Mucosa of descending colon (tissue), 3 donors: Measurements from ENCODE around the gene OR2B2. TPM values are rescaled to one million over a fixed set of nuclear protein-coding genes. Genes with fewer than 3 reads are reported as not detected.

Source experiments
- ATAC-seq: fragments of 200-7000 bp; cut with Tn5 transposase; one replicate; pipeline ENCODE4 v1.9.1; 2020; ENCODE audit warnings: mild to moderate bottlenecking, moderate library complexity
- DNase-seq, 3 donors: peaks; one replicate each; pipeline ENCODE4 v3.0.0-alpha.2; 2020
- H3K36me3 ChIP-seq: fragments of 200-600 bp; one replicate; pipeline ENCODE4 v1.8.0; 2021; ENCODE audit warnings: low read depth, mild to moderate bottlenecking
- H3K4me1 ChIP-seq: fragments of 200-600 bp; one replicate; pipeline ENCODE4 v1.8.0; 2021; ENCODE audit warnings: low read depth, mild to moderate bottlenecking
- H3K4me3 ChIP-seq: fragments of 200-600 bp; one replicate; pipeline ENCODE4 v1.8.0; 2021; ENCODE audit warnings: mild to moderate bottlenecking
- H3K9me3 ChIP-seq: fragments of 200-600 bp; one replicate; pipeline ENCODE4 v1.8.0; 2021; ENCODE audit warnings: mild to moderate bottlenecking
- CTCF ChIP-seq: fragments of 200-600 bp; IDR thresholded peaks from one replicate; pipeline ENCODE4 v1.8.0; 2022; ENCODE audit warnings: antibody characterized with exemption, mild to moderate bottlenecking
- intact Hi-C, 2 donors: fragments of 100-400 bp; cut with DNase I in 1 of 2; cut with micrococcal nuclease in 1 of 2; formaldehyde crosslinking; loops; one replicate each; pipeline versions ENCODE4 v1.11.0 to v1.11.1; 2022; cut with DNase I, micrococcal nuclease
- total RNA-seq, 3 donors: library from RNA; stranded (reverse); fragmentation: NEBNext Ultra II Directional in 2 of 3; extraction: Animal tissue kit (Norgen Biotek cat#: 25700) in 2 of 3; gene quantifications; one replicate each; pipeline versions ENCODE4 v1.2.1 to v1.2.4, GENCODE V29; 2021 to 2023
- donor health status: DM: no; HTN: no; CAD: no; lungs with moderate emphysema.
- donor health status: DM: no; HTN: no; CAD: no.
- donor health status: DM: no; HTN: yes; CAD: no.

The OR2B2 gene
- total RNA-seq, 3 donors from 2014 or later, result not detected

DNA sequence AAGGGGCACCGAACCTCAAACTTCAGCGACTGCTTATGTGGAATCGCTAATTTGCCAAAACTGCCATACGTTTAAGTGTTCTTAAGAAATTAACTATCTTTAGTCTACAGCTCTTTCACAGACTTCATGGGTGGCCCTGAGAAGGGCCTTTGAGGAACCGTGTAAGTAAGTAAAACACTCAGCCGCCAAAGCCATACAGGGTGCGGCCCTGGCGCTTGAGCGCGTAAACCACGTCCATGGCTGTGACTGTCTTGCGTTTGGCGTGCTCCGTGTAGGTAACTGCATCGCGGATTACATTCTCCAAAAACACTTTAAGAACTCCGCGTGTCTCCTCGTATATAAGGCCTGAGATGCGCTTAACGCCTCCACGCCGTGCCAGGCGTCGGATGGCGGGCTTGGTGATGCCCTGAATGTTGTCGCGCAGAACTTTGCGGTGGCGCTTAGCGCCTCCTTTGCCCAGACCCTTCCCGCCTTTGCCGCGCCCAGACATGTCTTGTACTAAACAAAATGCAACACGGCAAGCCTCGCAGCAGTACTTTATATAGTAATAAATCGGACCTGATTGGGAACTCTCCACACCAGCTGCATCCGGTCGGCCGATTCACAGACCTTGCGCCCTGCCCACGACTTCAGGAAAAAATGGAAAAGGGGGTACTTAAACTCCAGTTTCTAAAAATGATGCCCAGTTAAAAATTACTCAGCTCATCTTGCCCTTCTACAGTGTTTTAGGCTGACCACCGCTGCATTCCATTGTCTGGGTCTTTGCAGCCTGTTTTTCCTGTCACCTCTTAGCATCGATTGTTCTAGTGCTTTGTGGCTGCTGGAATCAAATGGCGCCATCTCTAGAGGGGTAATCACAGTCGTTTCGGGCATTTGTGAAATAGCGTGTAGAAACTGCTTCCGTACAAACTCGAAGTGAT, 38.9 kb downstream of the OR2B2 start:
- DNase-seq (peak; percentile 80 to 86 (median 80)), ATAC-seq (peak; percentile 72)
- Histone ChIP-seq H3K4me1 (peaks cover 12% of the 10 kb centered on the region), H3K4me3 (peak overlapping the region; percentile 33), H3K36me3 (no peaks in the 10 kb centered on the region), H3K9me3 (no peaks in the 10 kb centered on the region)
- intact Hi-C loops, result no loop called here
- no peak for TF ChIP-seq CTCF

GRCh38 chr6:27872642-27873020, 39.6 kb downstream of the OR2B2 start:
- H3K4me1 ChIP-seq, result peaks cover 12% of the 10 kb centered on the region
- H3K9me3 ChIP-seq, result no peaks in the 10 kb centered on the region
- intact Hi-C loops, result no loop called here
- H3K36me3 ChIP-seq, result no peaks in the 10 kb centered on the region
- no peak for TF ChIP-seq CTCF
- peak overlapping the region; percentile 33 for H3K4me3 ChIP-seq
- DNase-seq (no peak), ATAC-seq (no peak)

DNA sequence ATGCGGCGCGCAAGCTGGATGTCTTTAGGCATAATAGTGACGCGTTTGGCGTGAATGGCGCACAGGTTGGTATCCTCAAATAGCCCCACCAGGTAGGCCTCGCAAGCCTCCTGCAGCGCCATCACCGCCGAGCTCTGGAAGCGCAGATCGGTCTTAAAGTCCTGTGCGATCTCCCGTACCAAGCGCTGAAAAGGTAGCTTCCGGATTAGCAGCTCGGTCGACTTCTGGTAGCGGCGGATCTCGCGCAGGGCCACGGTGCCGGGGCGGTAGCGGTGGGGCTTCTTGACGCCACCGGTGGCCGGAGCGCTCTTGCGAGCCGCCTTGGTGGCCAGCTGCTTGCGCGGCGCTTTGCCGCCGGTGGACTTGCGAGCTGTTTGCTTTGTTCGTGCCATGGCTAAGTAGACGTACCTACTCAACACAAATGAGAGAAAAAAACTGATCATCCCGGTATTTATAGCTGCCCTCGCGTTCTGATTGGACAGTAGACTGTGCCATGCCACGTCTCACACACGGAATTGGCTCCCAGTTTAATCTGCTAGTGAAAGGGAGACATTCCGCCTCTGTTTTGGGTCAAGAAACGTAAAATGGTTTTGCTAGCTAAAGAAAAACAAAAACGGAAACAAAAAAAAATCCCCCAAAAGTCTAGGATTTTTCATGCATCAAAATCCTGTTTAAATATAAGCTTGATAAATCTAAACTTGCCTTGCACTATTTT, 40.1 kb downstream of the OR2B2 start:
- Histone ChIP-seq H3K9me3 (no peaks in the 10 kb centered on the region), H3K4me1 (peaks cover 13% of the 10 kb centered on the region), H3K36me3 (no peaks in the 10 kb centered on the region), H3K4me3 (peak overlapping the region; percentile 33)
- TF ChIP-seq CTCF, result no peak
- peak; percentile 78 to 93 (median 85) for DNase-seq
- intact Hi-C loops, result no loop called here
- ATAC-seq, result peak; percentile 89

DNA sequence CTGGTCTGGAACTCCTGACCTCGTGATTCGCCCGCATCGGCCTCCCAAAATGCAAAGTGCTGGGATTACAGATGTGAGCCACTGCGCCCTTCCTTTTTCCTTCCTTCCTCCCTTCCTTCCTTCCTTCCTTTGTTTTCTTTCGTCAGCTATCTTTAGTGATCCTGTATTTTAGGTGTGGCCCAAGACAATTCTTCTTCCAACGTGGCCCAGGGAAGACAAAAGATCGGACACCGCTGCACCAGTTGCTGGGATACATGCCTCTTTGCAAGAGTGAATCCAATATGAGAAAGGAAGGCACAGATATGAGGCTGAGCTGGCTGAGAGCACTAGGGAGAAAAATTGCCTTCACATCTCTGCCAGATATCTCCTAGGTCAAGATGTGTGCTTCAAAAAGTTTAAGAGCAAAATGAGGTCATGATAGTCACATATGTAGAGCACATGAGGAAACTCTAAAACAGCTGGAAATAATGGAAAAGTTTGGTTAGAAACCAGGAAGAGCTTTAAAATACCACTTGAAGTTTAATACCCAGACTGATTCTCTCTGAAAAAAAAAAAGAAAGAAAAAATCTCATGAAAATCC, 41.8 kb downstream of the OR2B2 start:
- Histone ChIP-seq H3K4me3 (no peak overlapping the region), H3K4me1 (peaks cover 20% of the 10 kb centered on the region), H3K36me3 (no peaks in the 10 kb centered on the region), H3K9me3 (no peaks in the 10 kb centered on the region)
- intact Hi-C loops, result no loop called here
- no peak for TF ChIP-seq CTCF
- no peak for DNase-seq
- ATAC-seq, result no peak

GRCh38 chr6:27868311-27868710, 43.9 kb downstream of the OR2B2 start:
- H3K9me3 ChIP-seq, result no peaks in the 10 kb centered on the region
- intact Hi-C loops, result no loop called here
- no peak for TF ChIP-seq CTCF
- ATAC-seq (no peak), DNase-seq (no peak)
- peaks cover 14% of the 10 kb centered on the region for H3K4me1 ChIP-seq
- no peak overlapping the region for H3K4me3 ChIP-seq
- no peaks in the 10 kb centered on the region for H3K36me3 ChIP-seq
